Measurements from ENCODE around the gene TOM1L1.

DNA sequence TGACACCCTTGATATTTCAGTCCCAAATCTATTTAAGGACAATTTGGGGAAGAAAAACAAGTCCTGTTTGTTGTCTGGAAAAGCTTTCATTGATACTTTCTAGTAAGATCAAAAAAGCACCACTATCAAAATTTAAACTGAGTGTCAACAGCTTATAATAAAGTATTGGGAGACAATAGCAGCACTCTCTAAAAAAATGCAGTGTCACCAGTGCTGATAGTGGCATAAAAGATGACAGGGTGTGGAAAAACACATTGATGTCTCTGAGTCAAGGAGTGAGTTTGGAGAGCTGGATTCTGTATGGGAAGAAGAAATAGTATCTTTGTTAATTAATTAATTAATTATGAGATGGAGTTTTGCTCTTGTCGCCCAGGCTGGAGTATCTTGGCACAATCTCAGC lies 8.3 kb upstream of the TOM1L1 start:
- no peak for TF ChIP-seq POLR2A (IDR thresholded peaks at IDR 0.05)
- TF ChIP-seq, protein P1, sequence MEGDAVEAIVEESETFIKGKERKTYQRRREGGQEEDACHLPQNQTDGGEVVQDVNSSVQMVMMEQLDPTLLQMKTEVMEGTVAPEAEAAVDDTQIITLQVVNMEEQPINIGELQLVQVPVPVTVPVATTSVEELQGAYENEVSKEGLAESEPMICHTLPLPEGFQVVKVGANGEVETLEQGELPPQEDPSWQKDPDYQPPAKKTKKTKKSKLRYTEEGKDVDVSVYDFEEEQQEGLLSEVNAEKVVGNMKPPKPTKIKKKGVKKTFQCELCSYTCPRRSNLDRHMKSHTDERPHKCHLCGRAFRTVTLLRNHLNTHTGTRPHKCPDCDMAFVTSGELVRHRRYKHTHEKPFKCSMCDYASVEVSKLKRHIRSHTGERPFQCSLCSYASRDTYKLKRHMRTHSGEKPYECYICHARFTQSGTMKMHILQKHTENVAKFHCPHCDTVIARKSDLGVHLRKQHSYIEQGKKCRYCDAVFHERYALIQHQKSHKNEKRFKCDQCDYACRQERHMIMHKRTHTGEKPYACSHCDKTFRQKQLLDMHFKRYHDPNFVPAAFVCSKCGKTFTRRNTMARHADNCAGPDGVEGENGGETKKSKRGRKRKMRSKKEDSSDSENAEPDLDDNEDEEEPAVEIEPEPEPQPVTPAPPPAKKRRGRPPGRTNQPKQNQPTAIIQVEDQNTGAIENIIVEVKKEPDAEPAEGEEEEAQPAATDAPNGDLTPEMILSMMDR (IDR thresholded peaks at IDR 0.05) = no peak
- TF ChIP-seq EP300 (IDR thresholded peaks at IDR 0.05) = no peak
